HG03520 (cell line): ENCODE data around the gene TSSC4.

Source experiments
- ATAC-seq: cut with Tn5 transposase; IDR thresholded peaks from one replicate; pipeline ENCODE4 v1.9.1; 2021; ENCODE audit warnings: mild to moderate bottlenecking, moderate library complexity; ENCODE audit not compliant: unreplicated experiment

TSSC4 gene

DNA sequence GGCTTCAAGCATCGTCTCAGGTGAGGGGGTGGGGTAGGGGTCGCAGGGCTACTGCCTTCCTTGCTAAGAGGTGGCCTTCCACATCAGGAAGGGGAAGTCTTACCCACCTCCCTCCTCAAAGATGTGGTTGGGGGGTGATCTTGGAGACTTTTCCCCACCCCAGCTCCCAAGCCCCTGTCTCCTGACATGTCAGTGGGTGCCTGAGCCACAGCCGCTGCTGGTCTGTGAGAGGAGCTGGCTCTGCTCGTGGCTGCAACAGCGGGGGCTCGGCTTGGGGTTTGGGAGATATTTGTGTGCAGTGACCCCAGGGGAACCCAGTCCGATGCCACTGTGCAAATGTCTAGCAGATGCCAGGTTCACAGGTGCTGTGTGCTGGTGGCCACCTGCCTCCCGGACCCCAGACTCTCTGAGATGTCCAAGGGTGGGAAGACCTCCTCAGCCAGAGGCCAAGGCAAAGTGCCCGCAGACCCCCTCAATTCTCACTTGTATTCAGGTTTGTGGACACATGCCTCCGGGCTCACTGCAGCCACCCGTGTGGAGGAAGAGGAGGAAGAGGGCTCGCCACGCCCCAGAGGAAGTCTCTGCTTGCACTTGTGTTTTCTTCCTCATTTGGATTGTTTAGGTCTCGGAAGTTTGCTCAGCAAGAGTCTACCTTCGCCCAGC, 46.2 kb downstream of the TSSC4 start:
- ATAC-seq = no peak

DNA sequence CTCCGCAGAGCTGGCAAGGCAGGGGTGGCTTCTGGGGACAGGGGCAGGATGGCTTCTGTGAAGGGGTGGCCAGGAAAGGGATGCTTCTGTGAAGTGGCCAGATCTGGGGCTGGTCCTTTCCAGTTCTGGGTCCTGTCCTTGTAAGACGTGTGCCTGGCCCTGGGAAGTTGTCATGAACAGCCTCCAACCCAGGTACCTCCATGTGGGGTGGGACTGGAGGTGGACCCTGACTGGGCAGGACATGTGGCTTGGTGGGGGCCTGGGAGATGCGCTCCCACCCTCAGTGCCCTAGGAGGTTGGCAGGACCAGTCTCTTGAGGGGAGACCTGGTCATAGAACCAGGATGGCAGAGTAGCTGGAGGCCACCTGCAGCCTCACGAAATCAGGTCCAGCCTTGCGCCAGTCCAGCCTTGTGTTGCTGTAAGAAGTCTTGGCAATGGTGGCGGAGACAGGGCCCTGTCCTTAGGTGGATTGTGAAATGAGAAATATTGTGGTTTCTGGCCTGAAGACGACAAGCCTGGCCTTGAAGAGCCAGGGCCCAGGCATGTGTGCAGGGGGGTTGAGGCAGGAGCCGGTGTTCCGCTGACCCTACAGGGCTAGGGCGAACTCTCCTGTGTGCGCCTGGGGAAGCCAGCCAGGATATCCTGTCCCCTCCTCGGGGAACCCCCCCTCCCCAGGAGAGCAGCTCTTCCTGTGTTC, 46.9 kb downstream of the TSSC4 start:
- no peak for ATAC-seq

DNA sequence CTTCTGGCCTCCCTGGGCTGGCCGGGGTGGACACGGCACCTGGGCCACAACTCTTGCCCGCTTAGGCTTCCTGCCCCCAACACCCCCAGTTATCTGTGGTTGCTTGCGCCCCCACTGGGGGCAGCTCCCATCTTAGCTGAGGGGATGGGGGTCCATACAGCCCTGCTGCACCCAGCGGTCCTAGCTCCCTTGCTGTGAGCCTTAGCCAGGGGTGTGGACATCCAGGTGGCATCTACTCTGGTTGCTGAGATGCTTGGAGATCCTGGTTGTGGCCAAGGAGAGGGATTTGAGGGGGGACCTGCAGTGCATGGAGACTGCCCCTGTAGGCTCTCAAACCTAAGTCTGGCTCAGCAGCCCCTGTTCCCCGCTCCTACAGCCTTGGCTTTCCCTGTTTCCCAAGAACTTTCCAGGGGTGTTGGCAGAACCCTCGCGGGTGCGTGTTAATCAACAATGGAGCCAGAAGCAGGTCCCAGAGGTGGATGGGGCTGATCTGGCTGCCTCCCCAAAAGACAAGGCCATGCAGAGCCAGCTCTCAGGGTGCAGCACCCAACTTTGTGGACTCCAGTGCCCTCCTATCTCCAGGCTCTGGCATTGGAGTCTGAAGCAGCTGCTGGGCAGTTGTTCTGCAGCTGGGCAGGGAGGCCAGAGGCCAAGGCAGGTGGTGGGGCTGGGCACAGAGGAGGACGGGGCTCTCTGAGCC, 47.6 kb downstream of the TSSC4 start:
- ATAC-seq = no peak

DNA sequence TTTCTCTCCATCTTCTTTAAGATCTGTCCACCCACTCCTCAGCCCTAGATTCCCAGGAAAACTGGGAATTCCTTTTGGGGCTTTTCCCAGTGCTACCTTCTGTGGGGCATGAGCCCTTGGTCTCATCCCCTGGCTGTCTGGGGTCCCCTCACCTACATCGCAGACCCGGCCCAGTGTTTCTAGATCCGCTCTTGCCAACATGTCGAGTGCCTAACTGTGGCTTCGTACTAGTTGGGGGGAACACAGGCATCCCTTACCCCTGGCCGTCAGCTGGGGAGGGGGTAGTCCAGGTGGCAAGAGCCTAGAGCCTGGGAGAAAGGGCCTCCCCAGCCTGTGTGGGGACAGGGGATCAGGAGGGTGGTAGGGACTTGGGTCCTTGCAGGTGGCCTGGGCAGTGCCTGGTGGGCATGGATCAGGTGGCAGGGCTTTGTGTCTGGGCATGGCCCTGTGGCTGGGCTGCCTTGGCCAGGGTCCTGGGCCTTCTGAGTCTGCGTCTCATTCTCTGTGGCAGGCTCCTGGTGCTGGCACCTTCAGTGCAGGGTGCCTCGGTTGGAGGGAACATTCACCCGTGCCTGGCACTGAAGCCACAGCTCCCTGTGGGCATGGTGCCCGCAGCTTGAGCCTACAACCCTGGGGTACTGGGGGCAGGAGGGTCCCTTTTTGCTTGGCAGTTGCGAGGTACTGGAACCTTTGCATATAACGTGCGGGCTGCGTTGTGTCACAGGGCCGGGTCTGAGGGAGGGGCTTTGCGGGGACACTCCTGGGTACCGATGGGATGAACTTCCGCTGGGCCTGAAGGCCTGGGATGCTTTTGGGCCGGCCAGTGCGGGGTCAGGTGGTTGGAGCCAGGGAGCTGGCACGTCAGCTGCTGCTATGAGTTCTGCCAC, 48.4 kb downstream of the TSSC4 start:
- no peak for ATAC-seq

DNA sequence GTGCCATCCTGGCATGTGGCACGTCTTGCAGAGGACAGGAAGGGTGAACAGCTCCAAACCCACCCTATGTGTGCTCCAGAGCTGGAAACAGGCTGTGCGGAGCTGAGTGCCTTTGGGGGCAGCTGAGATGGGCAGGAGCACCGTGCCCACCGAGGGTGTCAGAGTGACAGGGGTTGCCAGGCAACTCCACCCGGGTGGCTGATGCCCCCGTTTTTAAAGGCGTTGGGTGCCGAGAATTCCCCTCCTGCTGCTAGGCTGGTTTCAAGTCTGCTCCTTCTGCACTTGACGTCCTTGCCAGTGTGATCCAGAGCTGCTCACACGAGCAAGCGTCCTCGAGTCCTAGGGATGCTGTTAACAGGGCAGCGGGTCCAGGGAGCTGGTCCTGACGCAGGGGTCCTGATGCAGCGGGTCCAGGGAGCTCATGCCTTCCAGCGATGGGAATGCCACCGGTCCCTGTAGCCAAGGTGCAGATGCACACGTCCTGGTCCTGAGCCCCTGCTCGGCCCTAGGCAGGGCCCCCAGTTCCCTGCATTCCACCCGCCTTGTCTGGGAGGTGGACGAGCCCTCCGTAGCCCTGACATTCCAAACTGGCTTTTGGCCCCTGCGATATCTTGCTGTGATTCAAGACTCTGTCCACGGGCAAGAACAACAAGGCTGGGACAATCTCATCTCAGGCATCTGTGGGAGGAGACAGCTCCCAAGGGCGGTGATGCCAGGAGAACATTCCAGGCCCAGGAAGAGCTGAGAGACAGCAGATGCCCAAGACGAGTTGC, 49.2 kb downstream of the TSSC4 start:
- no peak for ATAC-seq

DNA sequence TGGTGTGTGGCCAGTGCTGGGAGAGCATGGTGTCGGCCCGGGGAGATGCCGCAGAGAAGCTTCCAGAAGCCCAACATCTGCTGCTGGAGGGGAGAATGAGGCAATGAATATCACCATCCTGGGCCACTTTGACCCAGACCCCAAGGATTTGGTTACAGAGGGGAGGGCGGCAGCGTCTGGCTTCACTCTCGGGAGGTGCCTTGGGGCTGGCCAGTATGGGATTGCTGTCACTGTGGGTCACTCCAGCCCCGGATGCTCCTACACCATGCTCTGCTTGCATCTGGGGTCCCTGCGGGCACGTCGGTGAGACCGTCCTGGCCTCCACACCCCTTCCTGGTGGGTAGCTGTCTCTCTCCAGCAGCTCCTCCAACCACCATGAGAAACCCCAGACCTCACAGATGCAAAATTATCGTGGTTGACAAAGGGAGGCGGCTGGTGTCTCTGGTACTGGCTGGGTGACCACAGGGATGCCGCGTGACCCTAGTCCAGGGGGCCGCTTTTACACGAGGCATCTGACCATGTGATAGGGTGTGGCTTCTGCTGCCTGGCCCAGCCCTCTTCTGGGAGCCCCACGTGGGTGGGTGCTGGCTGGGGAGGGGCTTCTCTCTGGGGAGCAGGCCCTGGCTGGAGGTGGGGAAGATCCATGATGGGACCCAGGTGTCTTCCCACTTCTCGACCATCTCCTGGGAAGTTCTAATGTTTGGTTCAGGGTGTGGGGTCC, 49.9 kb downstream of the TSSC4 start:
- ATAC-seq = no peak

DNA sequence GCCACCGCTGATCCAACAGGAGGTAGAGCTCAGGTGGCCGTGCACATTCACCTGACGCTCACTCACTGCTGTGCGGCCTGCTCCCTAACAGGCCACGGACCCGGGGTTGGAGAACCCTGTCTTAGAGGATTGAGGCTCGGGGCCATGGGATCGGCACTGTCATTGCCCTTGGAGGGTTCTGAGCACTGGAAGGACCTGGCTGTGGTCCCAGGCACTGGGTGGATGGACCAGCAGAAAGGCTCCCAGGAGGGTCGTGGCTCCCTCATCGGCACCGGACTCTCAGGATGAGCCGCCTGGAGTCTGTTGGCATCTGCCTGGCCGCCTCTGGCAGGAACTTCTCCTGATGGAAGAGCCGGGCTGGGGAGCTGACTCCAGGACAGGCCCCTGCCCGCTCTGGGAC, 50.8 kb downstream of the TSSC4 start:
- ATAC-seq = no peak

DNA sequence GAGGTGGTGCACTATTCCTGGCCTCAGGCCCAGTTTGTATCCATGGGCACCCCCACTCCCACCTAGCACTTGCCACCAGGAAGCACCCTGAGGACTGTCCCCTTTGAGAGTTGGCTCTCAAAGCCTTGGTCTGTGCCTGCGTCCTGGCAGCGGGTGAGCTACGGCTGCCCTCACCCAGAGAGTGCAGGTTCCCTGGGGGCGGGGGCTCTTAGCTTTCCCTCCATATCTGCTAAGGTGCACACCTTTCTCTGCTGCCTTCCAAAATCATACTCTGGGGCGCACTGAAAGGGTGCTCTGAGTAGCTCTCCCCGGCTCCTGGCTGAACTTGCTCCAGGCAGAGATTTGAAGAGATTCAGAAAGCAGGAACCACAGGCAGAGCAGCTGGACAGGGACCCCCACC, 51.4 kb downstream of the TSSC4 start:
- ATAC-seq = no peak

DNA sequence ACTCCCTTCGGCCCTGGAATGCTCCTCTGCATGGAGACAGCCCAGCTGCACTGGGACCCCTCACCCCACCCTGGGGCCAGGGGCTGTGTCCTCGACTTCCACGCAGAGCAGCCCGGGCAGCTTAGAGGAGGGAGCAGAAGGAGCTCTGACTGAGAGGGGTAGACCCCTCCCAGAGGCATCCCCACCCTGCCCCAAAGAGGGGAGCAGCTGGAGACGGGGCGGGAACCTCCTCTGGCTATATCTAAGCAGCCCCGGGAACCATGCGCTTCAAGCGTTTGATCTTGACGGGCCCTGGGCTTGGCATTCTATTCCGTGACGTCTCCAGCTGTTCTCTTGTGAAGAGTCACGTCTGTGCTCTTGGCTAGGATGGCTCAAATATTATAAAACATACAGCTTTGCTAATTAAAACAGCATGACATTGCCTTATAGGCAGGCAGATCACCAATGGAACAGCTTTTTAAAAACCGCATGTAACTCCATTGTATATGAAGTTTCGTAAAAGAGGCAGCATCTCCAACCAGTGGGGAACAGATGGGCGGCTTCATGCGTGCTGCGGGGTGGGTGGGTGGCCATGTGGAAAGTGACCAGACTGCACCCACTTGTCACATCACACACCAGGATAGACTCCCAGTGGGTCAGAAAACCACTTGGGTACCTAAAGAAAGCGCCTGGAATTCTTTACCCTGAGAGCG, 51.9 kb downstream of the TSSC4 start:
- no peak for ATAC-seq

DNA sequence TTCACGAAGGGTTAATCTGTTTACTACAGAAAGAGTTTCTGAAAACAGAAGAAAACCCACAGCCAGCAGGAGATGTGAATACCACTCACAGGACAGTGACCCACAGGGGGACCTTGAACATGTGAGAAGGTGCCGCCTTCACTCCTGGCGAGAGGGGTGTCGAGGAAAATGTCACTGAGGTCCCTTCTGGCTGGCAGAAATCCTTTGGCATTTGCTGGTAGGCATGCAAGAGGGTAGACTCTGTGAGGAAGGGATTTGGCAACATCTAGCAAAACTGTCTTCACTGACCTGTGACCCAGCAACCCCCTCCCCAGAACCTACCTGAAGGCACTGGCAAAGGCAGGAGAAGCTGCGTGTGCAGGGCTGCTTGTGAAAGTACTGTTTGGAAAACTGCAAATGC, 52.9 kb downstream of the TSSC4 start:
- ATAC-seq = no peak
